ENCODE measurements around the gene MAP2K7. TPM values are rescaled to one million over a fixed set of nuclear protein-coding genes. Genes with fewer than 3 reads are reported as not detected.

Gene MAP2K7
- polyA plus RNA-seq, 1 donor (not counting 4 experiments of a cell fraction or from before 2014, with no cell fraction given) = 8.4 TPM

GRCh38 chr19:7932276-7932929 lies 28.7 kb downstream of the MAP2K7 start:
- Histone ChIP-seq H3K9me3 (ENCODE audit: control insufficient read depth, low read depth, low read length) (no peaks in the 10 kb centered on the region), H3K4me2 (ENCODE audit: control insufficient read depth, extremely low read depth, insufficient read depth, low read depth, low read length) (no peak overlapping the region), H4K20me1 (ENCODE audit: control insufficient read depth, extremely low read depth, insufficient read depth, low read length) (no peaks in the 10 kb centered on the region), H3K27ac (ENCODE audit: control insufficient read depth, insufficient read depth, low read length) (no peak overlapping the region), H3K4me3 (ENCODE audit: control insufficient read depth in 2 of 3, extremely low read depth in 1 of 3, insufficient read depth in 2 of 3, low read depth in 1 of 3, low read length in 3 of 3) (no peak overlapping the region), H3K79me2 (ENCODE audit: control insufficient read depth, insufficient read depth, low read length) (peaks cover 2% of the 10 kb centered on the region), H3K36me3 (ENCODE audit: control insufficient read depth in 2 of 2, extremely low read depth in 1 of 2, insufficient read depth in 2 of 2, low read length in 2 of 2) (peaks cover 33 to 39% of the 10 kb centered on the region in 2 experiments), H2AFZ (ENCODE audit: control insufficient read depth, low read length) (no peak overlapping the region), H3K27me3 (ENCODE audit: control insufficient read depth, extremely low read depth, insufficient read depth, low read length) (no peaks in the 10 kb centered on the region), H3K4me1 (ENCODE audit: control insufficient read depth, extremely low read depth, insufficient read depth, low read length) (peaks cover 27% of the 10 kb centered on the region), H3K9me1 (ENCODE audit: control insufficient read depth, extremely low read depth, insufficient read depth, low read length) (peaks cover 3% of the 10 kb centered on the region), H3K9ac (ENCODE audit: control insufficient read depth, extremely low read depth, insufficient read depth, low read length) (no peak overlapping the region)
- dilution Hi-C loops (cut with MboI; ENCODE audit: extremely low pct_ligation_motif_present, low sequenced_read_pairs) = no loop called here
- DNase-seq (ENCODE audit: low read depth, low spot score) (no peak), FAIRE-seq (no peak)
- TF ChIP-seq EZH2 (IDR thresholded peaks at IDR 0.05; ENCODE audit: low read length) (no peak), CTCF (optimal IDR thresholded peaks at IDR 0.05 in 1 of 3, IDR thresholded peaks at IDR 0.05 in 1 of 3, conservative IDR thresholded peaks at IDR 0.05 in 1 of 3; ENCODE audit: extremely low read depth in 1 of 3, insufficient read depth in 2 of 3, low read length in 3 of 3) (no peak)

- dilution Hi-C loops (cut with MboI; ENCODE audit: extremely low pct_ligation_motif_present, low sequenced_read_pairs) = no loop called here
- Histone ChIP-seq H3K4me1 (ENCODE audit: control insufficient read depth, extremely low read depth, insufficient read depth, low read length) (peaks cover 25% of the 10 kb centered on the region), H2AFZ (ENCODE audit: control insufficient read depth, low read length) (no peak overlapping the region), H3K36me3 (ENCODE audit: control insufficient read depth in 2 of 2, extremely low read depth in 1 of 2, insufficient read depth in 2 of 2, low read length in 2 of 2) (peaks cover 36 to 40% of the 10 kb centered on the region in 2 experiments), H3K9me3 (ENCODE audit: control insufficient read depth, low read depth, low read length) (no peaks in the 10 kb centered on the region), H4K20me1 (ENCODE audit: control insufficient read depth, extremely low read depth, insufficient read depth, low read length) (no peaks in the 10 kb centered on the region), H3K9ac (ENCODE audit: control insufficient read depth, extremely low read depth, insufficient read depth, low read length) (no peak overlapping the region), H3K4me2 (ENCODE audit: control insufficient read depth, extremely low read depth, insufficient read depth, low read depth, low read length) (no peak overlapping the region), H3K79me2 (ENCODE audit: control insufficient read depth, insufficient read depth, low read length) (peaks cover 2% of the 10 kb centered on the region), H3K27me3 (ENCODE audit: control insufficient read depth, extremely low read depth, insufficient read depth, low read length) (no peaks in the 10 kb centered on the region), H3K9me1 (ENCODE audit: control insufficient read depth, extremely low read depth, insufficient read depth, low read length) (peaks cover 3% of the 10 kb centered on the region), H3K4me3 (ENCODE audit: control insufficient read depth in 2 of 3, extremely low read depth in 1 of 3, insufficient read depth in 2 of 3, low read depth in 1 of 3, low read length in 3 of 3) (no peak overlapping the region), H3K27ac (ENCODE audit: control insufficient read depth, insufficient read depth, low read length) (no peak overlapping the region)
- FAIRE-seq (no peak), DNase-seq (ENCODE audit: low read depth, low spot score) (no peak)
- no peak for TF ChIP-seq CTCF (optimal IDR thresholded peaks at IDR 0.05 in 1 of 3, IDR thresholded peaks at IDR 0.05 in 1 of 3, conservative IDR thresholded peaks at IDR 0.05 in 1 of 3; ENCODE audit: extremely low read depth in 1 of 3, insufficient read depth in 2 of 3, low read length in 3 of 3)
- no peak for TF ChIP-seq EZH2 (IDR thresholded peaks at IDR 0.05; ENCODE audit: low read length)
Measured at GRCh38 chr19:7932930-7933300, 29.2 kb downstream of the MAP2K7 start.
